Measurements from ENCODE around the gene TMEM151A.

DNA sequence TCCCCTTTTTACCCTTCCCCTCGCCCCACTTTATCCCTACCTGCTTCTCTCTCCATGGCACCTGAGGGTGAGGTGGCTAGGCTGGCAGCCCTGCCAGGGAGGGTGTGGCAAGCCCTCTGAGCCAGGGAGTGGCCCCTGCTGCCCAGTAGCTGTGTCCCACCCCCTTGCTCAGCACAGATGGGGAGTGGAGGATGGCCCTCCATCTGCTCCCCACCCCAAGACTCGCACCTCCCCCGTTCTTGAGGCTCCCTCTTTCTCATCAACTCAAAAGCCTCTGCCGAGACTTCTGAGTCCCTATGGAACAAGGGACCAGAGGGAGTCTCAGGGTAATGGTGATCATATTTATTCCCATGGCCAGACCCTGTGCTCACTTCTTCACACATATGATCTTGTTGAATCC lies 1.7 kb downstream of the TMEM151A start:
- TF ChIP-seq, protein P1, sequence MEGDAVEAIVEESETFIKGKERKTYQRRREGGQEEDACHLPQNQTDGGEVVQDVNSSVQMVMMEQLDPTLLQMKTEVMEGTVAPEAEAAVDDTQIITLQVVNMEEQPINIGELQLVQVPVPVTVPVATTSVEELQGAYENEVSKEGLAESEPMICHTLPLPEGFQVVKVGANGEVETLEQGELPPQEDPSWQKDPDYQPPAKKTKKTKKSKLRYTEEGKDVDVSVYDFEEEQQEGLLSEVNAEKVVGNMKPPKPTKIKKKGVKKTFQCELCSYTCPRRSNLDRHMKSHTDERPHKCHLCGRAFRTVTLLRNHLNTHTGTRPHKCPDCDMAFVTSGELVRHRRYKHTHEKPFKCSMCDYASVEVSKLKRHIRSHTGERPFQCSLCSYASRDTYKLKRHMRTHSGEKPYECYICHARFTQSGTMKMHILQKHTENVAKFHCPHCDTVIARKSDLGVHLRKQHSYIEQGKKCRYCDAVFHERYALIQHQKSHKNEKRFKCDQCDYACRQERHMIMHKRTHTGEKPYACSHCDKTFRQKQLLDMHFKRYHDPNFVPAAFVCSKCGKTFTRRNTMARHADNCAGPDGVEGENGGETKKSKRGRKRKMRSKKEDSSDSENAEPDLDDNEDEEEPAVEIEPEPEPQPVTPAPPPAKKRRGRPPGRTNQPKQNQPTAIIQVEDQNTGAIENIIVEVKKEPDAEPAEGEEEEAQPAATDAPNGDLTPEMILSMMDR (IDR thresholded peaks at IDR 0.05) = no peak
- no peak for TF ChIP-seq POLR2A (IDR thresholded peaks at IDR 0.05)
